Ramos (cell line): Measurements from ENCODE around the gene CDHR4.

Experiments
- in situ Hi-C: fragments of 300-500 bp; cut with MboI; formaldehyde crosslinking; loops from one replicate; pipeline ENCODE4 v1.14.3; 2022; ENCODE audit warnings: low sequenced_read_pairs; ENCODE audit not compliant: unreplicated experiment

CDHR4 gene

GRCh38 chr3:49804141-49805041 lies 4.7 kb upstream of the CDHR4 start:
- in situ Hi-C loops, result no loop called here

- in situ Hi-C loops, result no loop called here
Measured at GRCh38 chr3:49803465-49804140, 3.9 kb upstream of the CDHR4 start.

- in situ Hi-C loops, result no loop called here
Measured at GRCh38 chr3:49802719-49803464, 3.2 kb upstream of the CDHR4 start, which contains the start of gene INKA1. INKA1 (plus strand) TSS chr3:49803261; CDS start chr3:49803393, 132 bp downstream.

DNA sequence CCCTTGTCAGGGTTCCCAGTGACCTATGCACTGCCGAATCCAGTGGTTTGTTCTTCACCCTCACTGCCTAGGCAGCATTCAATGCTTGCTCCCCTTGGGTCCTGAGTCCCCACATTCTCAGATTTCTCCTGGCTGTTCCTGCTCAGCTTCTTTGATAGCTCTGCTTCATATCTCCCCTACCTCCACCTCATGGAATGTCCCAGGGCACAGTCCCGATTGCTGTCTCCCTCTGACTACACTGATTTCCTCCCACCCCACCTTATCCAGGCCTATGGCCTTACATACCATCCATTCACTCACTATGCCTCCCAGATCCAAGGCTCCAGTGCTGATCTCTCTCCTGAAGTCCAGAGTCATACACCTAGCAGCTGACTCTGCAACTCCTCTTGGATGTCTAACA lies 1.5 kb upstream of the CDHR4 start:
- in situ Hi-C loops, result no loop called here

DNA sequence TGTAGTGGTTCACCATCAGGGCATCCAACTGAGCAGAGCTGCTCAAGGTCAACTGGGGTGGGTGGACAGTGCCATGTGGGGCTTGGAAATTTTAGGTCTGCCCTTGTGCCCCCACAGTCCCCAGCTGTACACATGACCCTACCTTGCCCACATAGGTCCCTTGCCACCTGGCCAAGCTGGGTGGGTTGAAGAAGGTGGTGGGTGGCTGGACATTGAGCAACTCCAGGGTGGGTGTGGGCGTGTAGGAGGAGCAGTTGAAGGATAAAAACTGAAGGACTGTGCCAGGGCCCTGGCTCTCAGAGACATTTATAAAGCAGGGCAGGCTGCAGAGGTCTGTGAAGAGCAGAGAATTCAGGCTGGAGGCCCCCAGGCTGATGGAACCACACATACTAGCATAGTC lies 568 bp downstream of the CDHR4 start:
- in situ Hi-C loops, result no loop called here

- in situ Hi-C loops, result no loop called here
Measured at GRCh38 chr3:49794926-49795905, 4.5 kb downstream of the CDHR4 start.

DNA sequence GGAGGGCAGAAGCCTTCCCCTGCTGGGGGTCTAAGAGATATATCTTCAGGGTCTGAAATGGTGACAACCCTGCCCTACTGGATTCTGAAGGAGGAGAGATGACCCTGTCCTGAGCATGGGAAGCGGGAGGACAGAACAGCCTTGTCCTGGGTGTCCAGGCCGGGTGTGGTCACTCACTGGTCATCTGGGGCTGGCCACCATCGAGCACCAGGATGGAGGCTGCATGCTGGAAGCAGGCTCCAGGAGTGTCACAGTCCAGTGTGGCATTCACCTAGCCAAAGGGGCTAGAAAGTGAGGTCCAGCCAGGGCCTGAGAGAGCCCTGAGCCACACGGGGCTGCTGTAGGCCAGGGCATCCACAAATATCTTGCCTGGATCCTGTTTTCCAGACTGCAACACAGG lies 5.2 kb downstream of the CDHR4 start:
- in situ Hi-C loops, result no loop called here

DNA sequence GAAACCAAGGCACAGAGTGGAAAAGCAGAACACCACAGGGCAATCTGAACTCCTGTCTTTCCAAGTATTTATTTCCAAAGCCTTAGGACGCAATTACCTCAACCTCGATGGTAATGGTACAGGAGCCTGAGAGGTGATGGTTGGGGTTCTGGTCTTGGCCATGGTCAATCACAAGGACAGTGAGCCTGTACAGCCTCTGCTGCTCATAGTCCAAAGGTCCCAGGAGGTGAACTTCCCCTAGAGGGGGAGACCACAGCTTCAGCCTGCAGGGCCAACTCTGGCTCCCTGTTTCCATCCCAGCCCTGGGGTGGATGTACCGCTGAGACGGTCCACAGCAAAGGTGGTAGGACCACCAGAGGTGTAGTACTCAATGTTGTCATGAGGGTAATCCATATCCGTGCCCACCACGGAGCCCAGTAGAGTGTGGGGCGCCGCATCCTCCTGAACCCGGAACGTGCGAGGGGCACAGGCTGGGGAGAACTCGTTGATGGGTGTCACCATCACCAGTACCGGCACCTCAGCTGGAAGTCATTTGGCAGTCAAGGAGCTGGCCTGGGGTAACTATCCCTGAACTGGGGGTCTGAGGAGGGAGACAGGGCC lies 6.1 kb downstream of the CDHR4 start:
- in situ Hi-C loops, result no loop called here

- in situ Hi-C loops, result no loop called here
Measured at GRCh38 chr3:49792371-49793150, 7.1 kb downstream of the CDHR4 start.

- in situ Hi-C loops, result no loop called here
Measured at GRCh38 chr3:49791571-49791970, 8.1 kb downstream of the CDHR4 start.

- in situ Hi-C loops, result no loop called here
Measured at GRCh38 chr3:49790626-49791411, 8.9 kb downstream of the CDHR4 start.

- in situ Hi-C loops, result no loop called here
Measured at GRCh38 chr3:49788056-49788455, 11.6 kb downstream of the CDHR4 start.

DNA sequence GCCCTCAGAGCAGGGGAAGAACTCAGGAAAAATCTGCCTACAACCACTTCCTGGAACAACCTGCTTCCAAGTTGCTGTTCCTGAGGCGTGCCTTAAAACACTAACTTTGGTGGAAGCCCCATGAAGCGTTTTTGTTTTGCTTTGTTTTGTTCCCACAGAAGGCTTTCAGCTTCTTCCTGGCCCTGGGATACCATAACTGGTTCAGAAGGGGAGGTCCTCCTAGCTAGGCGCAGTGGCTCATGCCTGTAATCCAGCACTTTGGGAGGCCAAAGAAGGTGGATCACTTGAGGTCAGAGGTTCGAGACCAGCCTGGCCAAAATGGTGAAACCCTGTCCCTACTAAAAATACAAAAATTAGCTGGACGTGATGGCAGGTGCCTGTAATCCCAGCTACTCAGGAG lies 12.1 kb downstream of the CDHR4 start:
- in situ Hi-C loops, result no loop called here

DNA sequence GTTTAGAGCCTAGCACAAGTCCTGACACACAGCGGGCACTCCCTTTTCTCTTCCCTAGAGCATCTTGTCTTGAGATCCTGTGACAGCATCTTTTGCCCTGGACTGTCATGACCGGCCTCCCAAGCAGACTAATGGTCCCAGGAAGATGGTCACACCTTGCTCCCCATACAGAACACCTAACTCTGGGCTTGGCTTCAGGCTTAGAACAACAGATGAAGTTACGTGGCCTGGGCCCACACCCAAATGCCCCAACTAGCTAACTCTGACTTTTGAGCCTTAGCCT lies 12.6 kb downstream of the CDHR4 start:
- in situ Hi-C loops, result no loop called here

DNA sequence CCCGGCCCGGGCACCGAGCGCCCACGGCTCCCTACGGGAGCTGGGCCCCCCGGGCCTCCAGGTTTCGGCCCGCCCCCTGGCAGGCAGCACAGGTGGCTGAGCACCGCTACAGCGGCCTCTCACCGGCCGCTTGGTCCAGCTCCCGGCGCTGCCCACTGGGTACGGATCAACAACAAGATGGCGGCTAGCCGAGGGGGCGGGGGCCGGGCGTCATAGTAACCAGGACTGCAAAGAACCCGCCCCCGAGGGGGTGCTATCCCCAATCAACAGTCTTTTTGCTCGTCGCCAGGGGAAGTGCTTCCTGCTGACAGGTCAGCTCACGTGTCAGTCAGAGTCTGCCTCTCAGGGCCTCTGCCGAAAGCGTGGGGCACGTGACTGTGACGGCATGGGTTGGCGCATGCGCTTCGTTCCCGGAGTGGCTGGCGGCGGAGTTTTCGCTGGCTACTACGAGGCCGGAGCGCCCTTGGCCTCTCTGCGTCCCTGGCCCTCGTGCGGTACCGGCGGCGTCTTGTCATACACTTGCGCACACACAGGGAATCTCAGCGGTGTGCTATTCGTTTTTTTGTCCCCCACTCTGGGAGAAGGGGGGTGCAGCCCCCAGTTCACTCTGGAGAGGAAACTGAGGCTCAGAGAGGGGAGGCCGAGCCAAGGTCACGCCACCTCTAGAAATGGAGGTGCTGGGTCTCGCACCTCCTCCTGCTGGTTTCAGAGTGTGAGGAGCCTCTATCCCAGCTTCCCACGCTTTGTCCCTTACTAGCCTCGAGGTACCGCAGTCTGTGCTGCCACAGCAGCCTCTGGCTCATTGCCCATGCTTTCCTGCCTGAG lies 13.1 kb downstream of the CDHR4 start, which contains the start of gene IP6K1:
Gene IP6K1, minus strand, starts transcription at position 186 of the 825 bp plus-strand sequence. CDS start 38,502 bp downstream, outside the sequence.
- in situ Hi-C loops, result no loop called here

GRCh38 chr3:49785565-49786356 lies 13.9 kb downstream of the CDHR4 start:
- in situ Hi-C loops, result no loop called here
